Memory B cell (primary cell): Measurements from ENCODE around the gene HES5.

Experiments
- ATAC-seq: fragments of 150-1000 bp; cut with Tn5 transposase; 2 replicates; pipeline ENCODE4 v1.10.0; 2021; ENCODE audit warnings: low read depth, mild to moderate bottlenecking, moderate library complexity
- DNase-seq, 2 donors: peaks; one replicate each; pipeline ENCODE4 v3.0.0; 2022; ENCODE audit warnings: low spot score in 2 of 2
- H3K27ac Mint-ChIP-seq: one replicate; pipeline ENCODE4 v1.8.0; 2022; ENCODE audit warnings: mild to moderate bottlenecking, moderate library complexity, mixed read lengths
- H3K27me3 Mint-ChIP-seq: one replicate; pipeline ENCODE4 v1.8.0; 2022; ENCODE audit warnings: mixed read lengths
- H3K36me3 Mint-ChIP-seq: one replicate; pipeline ENCODE4 v1.8.0; 2022; ENCODE audit warnings: mild to moderate bottlenecking, mixed read lengths
- H3K4me1 Mint-ChIP-seq: one replicate; pipeline ENCODE4 v1.8.0; 2022; ENCODE audit warnings: mixed read lengths
- H3K4me3 Mint-ChIP-seq: one replicate; pipeline ENCODE4 v1.8.0; 2022; ENCODE audit warnings: mild to moderate bottlenecking, moderate library complexity, mixed read lengths
- H3K9me3 Mint-ChIP-seq: one replicate; pipeline ENCODE4 v1.8.0; 2022; ENCODE audit warnings: mixed read lengths

The HES5 gene

GRCh38 chr1:2546515-2547209, 16.6 kb upstream of the HES5 start:
- H3K27me3 Mint-ChIP-seq, result no peaks in the 10 kb centered on the region
- no peaks in the 10 kb centered on the region for H3K36me3 Mint-ChIP-seq
- peaks cover 14% of the 10 kb centered on the region for H3K4me1 Mint-ChIP-seq
- no peaks in the 10 kb centered on the region for H3K9me3 Mint-ChIP-seq
- DNase-seq (peak; percentile 67 to 69), ATAC-seq (peak; percentile 31)
- peak overlapping the region; percentile 90 for H3K4me3 Mint-ChIP-seq
- H3K27ac Mint-ChIP-seq, result peak overlapping the region; percentile 93

GRCh38 chr1:2545754-2546514, 15.9 kb upstream of the HES5 start:
- ATAC-seq, result peak; percentile 50
- Mint-ChIP-seq H3K9me3 (no peaks in the 10 kb centered on the region), H3K27ac (peak overlapping the region; percentile 93), H3K36me3 (no peaks in the 10 kb centered on the region), H3K4me1 (peaks cover 14% of the 10 kb centered on the region), H3K27me3 (peaks cover 3% of the 10 kb centered on the region), H3K4me3 (peak overlapping the region; percentile 90)
- DNase-seq, result peak; percentile 83 to 89

GRCh38 chr1:2544875-2545640, 15.0 kb upstream of the HES5 start:
- no peak overlapping the region for H3K4me3 Mint-ChIP-seq
- peaks cover 3% of the 10 kb centered on the region for H3K27me3 Mint-ChIP-seq

GRCh38 chr1:2544093-2544874, 14.2 kb upstream of the HES5 start:
- ATAC-seq (no peak), DNase-seq (no peak)
- Mint-ChIP-seq H3K36me3 (no peaks in the 10 kb centered on the region), H3K9me3 (no peaks in the 10 kb centered on the region), H3K27me3 (peaks cover 3% of the 10 kb centered on the region), H3K4me1 (peaks cover 6% of the 10 kb centered on the region), H3K27ac (no peak overlapping the region), H3K4me3 (no peak overlapping the region)

More at GRCh38 chr1:2544875-2545640, 15.0 kb upstream of the HES5 start:
- DNase-seq (no peak), ATAC-seq (no peak)
- Mint-ChIP-seq H3K36me3 (no peaks in the 10 kb centered on the region), H3K4me1 (peaks cover 10% of the 10 kb centered on the region), H3K27ac (no peak overlapping the region), H3K9me3 (no peaks in the 10 kb centered on the region)

GRCh38 chr1:2543543-2544092, 13.6 kb upstream of the HES5 start:
- Mint-ChIP-seq H3K9me3 (no peaks in the 10 kb centered on the region), H3K36me3 (no peaks in the 10 kb centered on the region), H3K27me3 (peaks cover 3% of the 10 kb centered on the region), H3K27ac (no peak overlapping the region), H3K4me3 (no peak overlapping the region), H3K4me1 (peaks cover 3% of the 10 kb centered on the region)
- DNase-seq (no peak), ATAC-seq (no peak)

- H3K4me1 Mint-ChIP-seq, result peaks cover 3% of the 10 kb centered on the region
- H3K27ac Mint-ChIP-seq, result no peak overlapping the region
- H3K9me3 Mint-ChIP-seq, result no peaks in the 10 kb centered on the region
- ATAC-seq, result no peak
- H3K4me3 Mint-ChIP-seq, result no peak overlapping the region
- H3K36me3 Mint-ChIP-seq, result no peaks in the 10 kb centered on the region
- DNase-seq, result no peak
- H3K27me3 Mint-ChIP-seq, result peaks cover 3% of the 10 kb centered on the region
Measured at GRCh38 chr1:2542246-2542915, 12.3 kb upstream of the HES5 start.

GRCh38 chr1:2541619-2542245, 11.7 kb upstream of the HES5 start:
- H3K27me3 Mint-ChIP-seq, result peaks cover 3% of the 10 kb centered on the region

GRCh38 chr1:2540816-2541492, 10.9 kb upstream of the HES5 start:
- Mint-ChIP-seq H3K9me3 (no peaks in the 10 kb centered on the region), H3K36me3 (no peaks in the 10 kb centered on the region), H3K4me3 (no peak overlapping the region), H3K27me3 (peaks cover 6% of the 10 kb centered on the region), H3K27ac (no peak overlapping the region), H3K4me1 (peaks cover 3% of the 10 kb centered on the region)
- ATAC-seq, result no peak
- no peak for DNase-seq

More at GRCh38 chr1:2541619-2542245, 11.7 kb upstream of the HES5 start:
- no peak overlapping the region for H3K27ac Mint-ChIP-seq
- no peak for ATAC-seq
- H3K4me3 Mint-ChIP-seq, result no peak overlapping the region
- H3K4me1 Mint-ChIP-seq, result peaks cover under 1% of the 10 kb centered on the region
- H3K9me3 Mint-ChIP-seq, result no peaks in the 10 kb centered on the region
- H3K36me3 Mint-ChIP-seq, result no peaks in the 10 kb centered on the region
- DNase-seq, result no peak

- peak; percentile 67 for ATAC-seq
- Mint-ChIP-seq H3K4me3 (no peak overlapping the region), H3K27ac (no peak overlapping the region), H3K36me3 (no peaks in the 10 kb centered on the region), H3K4me1 (peaks cover 3% of the 10 kb centered on the region), H3K27me3 (peaks cover 6% of the 10 kb centered on the region), H3K9me3 (no peaks in the 10 kb centered on the region)
- DNase-seq, result no peak
Measured at GRCh38 chr1:2539312-2539907, 9.3 kb upstream of the HES5 start.

- Mint-ChIP-seq H3K9me3 (no peaks in the 10 kb centered on the region), H3K36me3 (no peaks in the 10 kb centered on the region), H3K4me3 (no peak overlapping the region), H3K27me3 (peaks cover 6% of the 10 kb centered on the region), H3K27ac (no peak overlapping the region), H3K4me1 (peaks cover 3% of the 10 kb centered on the region)
- DNase-seq (no peak), ATAC-seq (no peak)
Measured at GRCh38 chr1:2538872-2539271, 8.8 kb upstream of the HES5 start.

- Mint-ChIP-seq H3K4me1 (peaks cover 3% of the 10 kb centered on the region), H3K27me3 (peaks cover 6% of the 10 kb centered on the region), H3K36me3 (no peaks in the 10 kb centered on the region), H3K27ac (no peak overlapping the region), H3K4me3 (no peak overlapping the region), H3K9me3 (no peaks in the 10 kb centered on the region)
- DNase-seq (no peak), ATAC-seq (no peak)
Measured at GRCh38 chr1:2538376-2538775, 8.3 kb upstream of the HES5 start.

- H3K9me3 Mint-ChIP-seq, result no peaks in the 10 kb centered on the region
- no peak overlapping the region for H3K27ac Mint-ChIP-seq
- ATAC-seq, result no peak
- H3K4me3 Mint-ChIP-seq, result no peak overlapping the region
- peaks cover 3% of the 10 kb centered on the region for H3K4me1 Mint-ChIP-seq
- H3K27me3 Mint-ChIP-seq, result peaks cover 8% of the 10 kb centered on the region
- H3K36me3 Mint-ChIP-seq, result no peaks in the 10 kb centered on the region
- no peak for DNase-seq
Measured at GRCh38 chr1:2537784-2538115, 7.7 kb upstream of the HES5 start.
